Memory B cell (primary cell): Measurements from ENCODE around the gene BRD8.
A peak's percentile ranks its signal among the peaks of the same experiment; 100 is the strongest.

Experiments used
- ATAC-seq: fragments of 150-1000 bp; cut with Tn5 transposase; 2 replicates; pipeline ENCODE4 v1.10.0; 2021; ENCODE audit warnings: low read depth, mild to moderate bottlenecking, moderate library complexity
- DNase-seq, 2 donors: peaks; one replicate each; pipeline ENCODE4 v3.0.0; 2022; ENCODE audit warnings: low spot score in 2 of 2
- H3K27ac Mint-ChIP-seq: one replicate; pipeline ENCODE4 v1.8.0; 2022; ENCODE audit warnings: mild to moderate bottlenecking, moderate library complexity, mixed read lengths
- H3K27me3 Mint-ChIP-seq: one replicate; pipeline ENCODE4 v1.8.0; 2022; ENCODE audit warnings: mixed read lengths
- H3K36me3 Mint-ChIP-seq: one replicate; pipeline ENCODE4 v1.8.0; 2022; ENCODE audit warnings: mild to moderate bottlenecking, mixed read lengths
- H3K4me1 Mint-ChIP-seq: one replicate; pipeline ENCODE4 v1.8.0; 2022; ENCODE audit warnings: mixed read lengths
- H3K4me3 Mint-ChIP-seq: one replicate; pipeline ENCODE4 v1.8.0; 2022; ENCODE audit warnings: mild to moderate bottlenecking, moderate library complexity, mixed read lengths
- H3K9me3 Mint-ChIP-seq: one replicate; pipeline ENCODE4 v1.8.0; 2022; ENCODE audit warnings: mixed read lengths

The BRD8 gene

GRCh38 chr5:138103319-138103637 is 75.2 kb downstream of the BRD8 start:
- no peak overlapping the region for H3K4me3 Mint-ChIP-seq

GRCh38 chr5:138102454-138103318 is 75.7 kb downstream of the BRD8 start:
- Mint-ChIP-seq H3K4me1 (peaks cover 16% of the 10 kb centered on the region), H3K27ac (peak overlapping the region; percentile 85), H3K27me3 (peaks cover 6% of the 10 kb centered on the region), H3K36me3 (peaks cover 2% of the 10 kb centered on the region), H3K9me3 (no peaks in the 10 kb centered on the region), H3K4me3 (peak overlapping the region; percentile 24)
- ATAC-seq (peak; percentile 100), DNase-seq (peak; percentile 25 to 35)

More at GRCh38 chr5:138103319-138103637, 75.2 kb downstream of the BRD8 start:
- ATAC-seq, result no peak
- DNase-seq, result no peak
- H3K4me1 Mint-ChIP-seq, result peaks cover 16% of the 10 kb centered on the region
- peaks cover 6% of the 10 kb centered on the region for H3K27me3 Mint-ChIP-seq
- no peaks in the 10 kb centered on the region for H3K9me3 Mint-ChIP-seq
- peaks cover 2% of the 10 kb centered on the region for H3K36me3 Mint-ChIP-seq
- H3K27ac Mint-ChIP-seq, result peak overlapping the region; percentile 85

GRCh38 chr5:138096997-138097828 is 81.2 kb downstream of the BRD8 start:
- DNase-seq (no peak), ATAC-seq (no peak)
- peaks cover 2% of the 10 kb centered on the region for H3K36me3 Mint-ChIP-seq
- H3K27me3 Mint-ChIP-seq, result peaks cover 9% of the 10 kb centered on the region
- H3K4me1 Mint-ChIP-seq, result peaks cover 7% of the 10 kb centered on the region
- no peak overlapping the region for H3K4me3 Mint-ChIP-seq
- H3K27ac Mint-ChIP-seq, result no peak overlapping the region
- no peaks in the 10 kb centered on the region for H3K9me3 Mint-ChIP-seq

- no peak for DNase-seq
- Mint-ChIP-seq H3K4me1 (peaks cover 3% of the 10 kb centered on the region), H3K27ac (no peak overlapping the region), H3K9me3 (no peaks in the 10 kb centered on the region), H3K27me3 (peaks cover 9% of the 10 kb centered on the region), H3K36me3 (peaks cover 2% of the 10 kb centered on the region), H3K4me3 (no peak overlapping the region)
- no peak for ATAC-seq
Measured at GRCh38 chr5:138096363-138096762, 82.1 kb downstream of the BRD8 start.

- Mint-ChIP-seq H3K4me3 (no peak overlapping the region), H3K9me3 (no peaks in the 10 kb centered on the region), H3K36me3 (peaks cover 2% of the 10 kb centered on the region), H3K27ac (no peak overlapping the region), H3K4me1 (no peaks in the 10 kb centered on the region), H3K27me3 (peaks cover 9% of the 10 kb centered on the region)
- ATAC-seq, result no peak
- no peak for DNase-seq
Measured at GRCh38 chr5:138095100-138095907, 83.1 kb downstream of the BRD8 start.

- Mint-ChIP-seq H3K4me3 (no peak overlapping the region), H3K27me3 (peaks cover 3% of the 10 kb centered on the region), H3K27ac (no peak overlapping the region)
Measured at GRCh38 chr5:138093036-138093435, 85.4 kb downstream of the BRD8 start.

GRCh38 chr5:138092301-138092700 is 86.1 kb downstream of the BRD8 start:
- Mint-ChIP-seq H3K27me3 (peaks cover 3% of the 10 kb centered on the region), H3K4me3 (no peak overlapping the region), H3K36me3 (no peaks in the 10 kb centered on the region), H3K9me3 (no peaks in the 10 kb centered on the region), H3K4me1 (no peaks in the 10 kb centered on the region), H3K27ac (no peak overlapping the region)
- ATAC-seq, result no peak
- DNase-seq, result no peak

More at GRCh38 chr5:138093036-138093435, 85.4 kb downstream of the BRD8 start:
- Mint-ChIP-seq H3K36me3 (no peaks in the 10 kb centered on the region), H3K9me3 (no peaks in the 10 kb centered on the region), H3K4me1 (no peaks in the 10 kb centered on the region)
- no peak for DNase-seq
- no peak for ATAC-seq

GRCh38 chr5:138091685-138092084 is 86.7 kb downstream of the BRD8 start:
- Mint-ChIP-seq H3K36me3 (no peaks in the 10 kb centered on the region), H3K9me3 (no peaks in the 10 kb centered on the region), H3K4me1 (no peaks in the 10 kb centered on the region), H3K4me3 (no peak overlapping the region), H3K27me3 (peaks cover 1% of the 10 kb centered on the region), H3K27ac (no peak overlapping the region)
- DNase-seq (no peak), ATAC-seq (no peak)
